ENCODE data around the gene UBE2N.

GRCh38 chr12:93378998-93379325 is 62.8 kb downstream of the UBE2N start:
- TF ChIP-seq POLR2A (IDR thresholded peaks at IDR 0.05; ENCODE audit: low read length) (peak; percentile 13), GATA1 (IDR thresholded peaks at IDR 0.05; ENCODE audit: low read depth, low read length) (no peak)
